Activated CD4-positive, alpha-beta T cell treated with anti-CD3 and anti-CD28 coated beads, Interleukin-2, amount 50 U/mL, for 4 hours (primary cell): Measurements from ENCODE around the gene USP7.

Experiments used
- DNase-seq, 2 experiments: peaks; one replicate each; pipeline ENCODE4 v3.0.0-alpha.2; 2020

USP7 gene

DNA sequence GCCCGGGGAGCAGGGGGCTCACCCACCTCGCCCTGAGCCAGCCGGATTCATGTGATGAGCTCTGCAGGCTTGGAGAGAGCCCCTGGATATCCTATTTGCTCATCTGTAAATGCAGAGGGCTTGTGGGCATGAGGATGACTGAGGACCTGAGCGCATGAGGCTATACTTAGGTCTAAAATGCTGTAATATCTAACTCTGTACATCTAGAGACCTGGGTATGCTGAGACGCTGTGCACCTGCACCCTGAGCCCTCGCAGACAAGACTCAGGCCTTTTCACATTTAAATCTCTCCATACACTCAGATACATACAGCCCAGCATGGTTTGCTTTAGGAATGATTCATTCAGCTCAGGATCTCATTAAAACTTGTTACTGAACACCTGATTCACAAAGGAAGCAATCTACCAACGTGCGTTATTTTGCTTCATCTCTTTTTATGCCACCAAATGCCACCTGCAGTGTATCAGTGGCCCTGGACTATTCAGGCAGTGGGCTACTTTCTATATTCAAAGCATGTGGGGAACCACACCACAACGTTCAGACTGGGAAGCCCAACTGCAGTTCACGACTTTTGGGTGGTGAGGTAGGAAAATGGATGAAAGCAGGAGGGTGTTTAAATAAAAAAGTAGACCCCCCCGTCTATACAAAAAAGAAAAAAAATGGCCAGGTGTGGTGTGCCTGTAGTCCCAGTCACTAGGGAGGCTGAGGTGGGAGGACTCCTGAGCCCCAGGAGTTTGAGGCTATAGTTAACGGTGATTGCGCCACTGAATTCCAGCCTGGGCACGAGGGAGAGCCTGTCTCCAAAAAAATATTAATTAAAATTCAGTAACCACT lies 12.0 kb downstream of the USP7 start:
- DNase-seq = no peak

- DNase-seq = no peak
These were observed 13.1 kb downstream of the USP7 start for GRCh38 chr16:8950580-8951077.

GRCh38 chr16:8949536-8950418 lies 13.9 kb downstream of the USP7 start:
- DNase-seq = no peak

DNA sequence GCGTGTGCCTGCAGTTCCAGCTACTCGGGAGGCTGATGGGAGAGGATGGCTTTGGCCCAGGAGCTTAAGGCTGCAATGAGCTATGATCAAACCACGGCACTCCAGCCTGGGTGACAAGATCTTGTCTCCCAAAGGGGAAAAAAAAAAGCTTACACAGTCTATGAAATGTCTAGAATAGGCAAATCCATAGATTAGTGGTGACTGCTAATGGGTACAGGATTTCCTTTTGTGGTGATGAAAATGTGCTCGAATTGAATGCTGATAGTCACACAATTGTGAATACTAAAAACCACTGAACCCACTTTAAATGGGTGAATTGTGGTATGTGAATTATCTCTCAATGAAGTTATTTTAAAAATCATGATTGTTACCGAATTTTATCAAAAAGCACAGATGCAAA lies 14.9 kb downstream of the USP7 start:
- DNase-seq = no peak

GRCh38 chr16:8948069-8948593 lies 15.6 kb downstream of the USP7 start:
- DNase-seq = no peak

DNA sequence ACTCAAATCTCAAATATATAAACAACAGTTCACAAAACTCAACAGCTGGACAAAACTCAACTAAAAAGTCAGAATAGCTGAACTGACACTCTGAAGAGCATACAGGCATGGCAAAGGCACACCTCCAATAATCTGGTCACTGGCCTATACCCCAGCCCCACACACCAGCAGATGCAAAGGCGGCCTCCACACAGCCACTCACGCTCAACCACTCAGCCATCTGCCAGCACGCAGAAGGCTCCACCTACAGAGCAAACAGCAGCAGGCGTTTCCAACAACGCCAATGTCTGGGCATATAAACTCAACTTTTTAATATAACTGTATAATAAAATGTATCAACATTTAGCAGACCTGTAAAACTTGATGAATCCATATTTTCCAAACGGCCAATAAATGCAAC lies 17.2 kb downstream of the USP7 start:
- DNase-seq = no peak

DNA sequence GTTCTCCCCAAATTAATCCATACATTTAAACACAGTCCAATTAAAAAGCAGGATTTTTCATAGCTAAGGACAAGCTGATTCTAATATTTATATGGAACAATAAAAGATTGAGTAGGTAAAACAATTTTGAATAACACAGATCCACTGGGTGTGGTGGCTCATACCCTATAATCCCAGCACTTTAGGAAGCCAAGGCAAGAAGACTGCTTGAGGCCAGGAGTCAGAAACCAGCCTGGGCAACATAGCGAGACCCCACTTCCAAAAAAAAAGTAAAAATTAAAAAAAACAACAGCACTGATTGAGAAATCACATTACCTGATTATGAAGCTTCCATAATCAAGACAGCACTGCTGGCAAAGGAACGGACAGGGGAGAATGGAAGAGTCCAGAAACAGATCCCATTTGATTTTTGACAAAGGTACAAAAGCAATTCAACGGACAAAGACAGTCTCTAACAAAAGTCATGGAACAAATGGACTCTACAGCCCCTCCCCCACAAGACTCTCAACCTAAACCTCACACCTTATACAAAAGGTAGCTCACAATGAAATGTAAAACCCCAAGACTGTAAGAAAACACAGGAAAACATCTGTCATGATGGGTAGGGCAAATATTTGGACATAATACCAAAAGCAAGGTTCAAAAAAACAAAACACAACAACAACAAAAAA lies 17.9 kb downstream of the USP7 start:
- no peak for DNase-seq

- DNase-seq = no peak
These were observed 19.5 kb downstream of the USP7 start for GRCh38 chr16:8943966-8944759.

GRCh38 chr16:8943001-8943763 lies 20.5 kb downstream of the USP7 start:
- DNase-seq = no peak

- no peak for DNase-seq
These were observed 21.9 kb downstream of the USP7 start for GRCh38 chr16:8941718-8942344.

GRCh38 chr16:8937803-8938202 lies 25.9 kb downstream of the USP7 start:
- DNase-seq = no peak

GRCh38 chr16:8936421-8936820 lies 27.3 kb downstream of the USP7 start:
- DNase-seq = peak; percentile 78 to 81

DNA sequence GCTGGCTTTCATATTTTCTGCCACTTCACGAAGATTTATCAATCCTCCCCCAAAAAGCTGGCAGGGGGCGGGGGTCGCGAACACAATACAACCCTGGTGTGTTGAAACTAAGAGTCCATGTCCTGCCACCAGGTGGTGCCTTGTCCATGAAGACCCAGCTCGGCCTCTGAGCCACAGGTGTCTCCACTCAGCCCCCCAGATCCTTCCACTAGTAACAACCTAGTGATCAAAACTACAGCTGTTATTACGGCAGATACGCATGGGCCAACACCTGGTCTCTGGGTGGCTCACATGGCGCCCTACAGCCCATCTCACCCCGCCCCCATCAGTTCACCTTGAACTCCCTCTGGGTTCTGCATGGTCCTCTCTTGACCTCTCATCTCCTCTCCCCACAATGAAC lies 27.7 kb downstream of the USP7 start:
- DNase-seq = no peak

DNA sequence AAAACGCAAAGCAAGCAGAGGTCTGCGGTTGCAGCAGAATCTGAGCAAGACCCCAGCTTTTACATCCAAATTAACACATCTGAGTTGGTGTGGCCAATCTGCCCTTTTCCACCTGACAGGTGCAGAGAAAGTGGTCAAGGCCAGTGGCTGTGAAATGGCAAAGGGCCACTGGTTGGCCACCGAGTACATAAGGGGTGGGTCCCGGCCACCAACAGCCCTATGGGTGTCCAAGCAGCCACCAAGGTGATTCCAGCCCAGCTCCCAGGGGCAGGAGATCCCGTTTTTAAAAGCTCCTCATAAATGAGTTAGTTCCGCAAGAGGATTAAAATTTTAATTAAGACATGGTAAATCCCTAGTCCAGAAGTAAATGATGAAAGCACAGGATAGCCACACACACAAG lies 29.1 kb downstream of the USP7 start:
- no peak for DNase-seq

GRCh38 chr16:8931859-8932258 lies 31.8 kb downstream of the USP7 start:
- DNase-seq = peak; percentile 41 to 47

GRCh38 chr16:8929086-8929748 lies 34.5 kb downstream of the USP7 start:
- no peak for DNase-seq

DNA sequence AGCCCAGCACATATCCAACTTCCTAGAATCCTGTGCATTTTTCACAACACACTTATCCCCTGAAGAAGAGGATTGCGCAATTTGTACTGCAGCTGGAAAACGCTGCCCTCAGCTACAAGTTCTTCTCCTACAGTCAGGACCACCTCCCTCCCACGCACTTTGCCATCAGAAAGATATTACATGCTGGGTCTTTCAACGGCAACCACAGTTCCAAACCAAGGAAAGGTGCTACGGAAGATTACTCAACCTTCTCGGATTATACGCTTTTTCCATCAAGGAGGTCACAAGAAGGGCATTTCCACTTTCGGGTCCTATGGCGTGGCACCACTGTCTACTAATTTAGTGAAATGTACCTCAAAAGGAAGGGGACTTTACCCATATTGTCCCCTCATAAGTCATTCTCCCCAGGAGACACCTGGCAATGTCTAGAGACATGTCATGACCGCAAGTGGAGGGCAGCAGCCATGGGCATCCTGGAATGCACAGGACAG lies 35.2 kb downstream of the USP7 start:
- DNase-seq = peak; percentile 7 to 12

DNA sequence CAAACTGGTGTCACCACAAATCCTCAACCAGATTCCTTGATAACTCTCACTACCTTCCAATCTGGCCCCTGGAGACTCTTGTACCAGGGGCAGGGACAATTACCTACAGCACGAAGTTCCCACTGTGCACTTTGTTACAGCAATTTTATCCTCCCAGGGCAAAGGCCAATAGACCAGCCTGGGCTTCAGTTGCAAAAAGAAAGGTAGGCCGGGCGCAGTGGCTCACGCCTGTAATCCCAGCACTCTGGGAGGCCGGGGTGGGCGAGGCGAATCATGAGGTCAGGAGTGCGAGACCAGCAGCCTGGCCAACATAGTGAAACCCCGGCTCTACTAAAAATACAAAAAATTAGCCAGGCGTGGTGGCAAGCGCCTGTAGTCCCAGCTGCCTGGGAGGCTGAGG lies 36.9 kb downstream of the USP7 start:
- no peak for DNase-seq

GRCh38 chr16:8925455-8925854 lies 38.3 kb downstream of the USP7 start:
- no peak for DNase-seq

- no peak for DNase-seq
These were observed 39.5 kb downstream of the USP7 start for GRCh38 chr16:8924214-8924613.
